GM12875 (cell line): ENCODE results near the gene ARHGEF17.

Source experiments
- H3K4me3 ChIP-seq: one replicate; pipeline ENCODE4 v1.5.1; 2011; ENCODE audit warnings: low read depth, low read length, control low read depth
- TF ChIP-seq, protein P1 (sequence below): IDR thresholded peaks from 2 replicates; pipeline ENCODE4 v1.5.1; 2011; ENCODE audit warnings: low read depth, mild to moderate bottlenecking, control low read depth, inconsistent platforms, low read length, moderate library complexity, borderline replicate concordance; ENCODE audit not compliant: insufficient read depth

ARHGEF17 gene

DNA sequence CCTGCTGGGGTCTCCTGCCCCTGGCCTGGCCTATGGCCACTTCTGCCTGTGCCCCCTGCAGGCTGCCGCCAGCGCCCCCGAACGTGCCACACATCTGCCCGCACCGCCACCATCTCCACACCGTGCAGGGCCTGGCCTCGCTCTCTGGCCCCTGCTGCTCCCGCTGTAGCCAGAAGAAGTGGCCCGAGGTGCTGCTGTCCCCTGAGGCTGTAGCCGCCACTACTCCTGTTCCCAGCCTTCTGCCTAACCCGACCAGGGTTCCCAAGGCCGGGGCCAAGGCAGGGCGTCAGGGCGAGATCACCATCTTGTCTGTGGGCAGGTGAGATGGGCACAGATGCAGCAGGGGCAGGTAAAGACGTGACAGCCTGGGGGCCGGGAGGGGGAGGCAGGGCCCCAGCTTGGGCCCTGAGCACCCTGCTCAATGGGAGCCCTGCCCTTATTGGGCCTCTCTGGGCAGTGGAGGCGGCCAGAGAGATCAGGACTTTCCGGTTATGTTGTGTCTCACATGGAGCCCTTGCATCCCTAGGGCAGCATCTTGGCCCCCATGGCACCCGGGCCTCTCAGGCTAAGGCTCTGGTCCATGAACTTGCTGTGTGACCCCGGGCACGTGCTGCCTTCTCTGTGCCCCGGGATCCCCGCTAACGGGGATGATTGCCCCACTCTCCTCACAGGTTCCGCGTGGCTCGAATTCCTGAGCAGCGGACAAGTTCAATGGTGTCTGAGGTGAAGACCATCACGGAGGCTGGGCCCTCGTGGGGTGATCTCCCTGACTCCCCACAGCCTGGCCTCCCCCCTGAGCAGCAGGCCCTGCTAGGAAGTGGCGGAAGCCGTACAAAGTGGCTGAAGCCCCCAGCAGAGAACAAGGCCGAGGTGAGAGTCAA lies 86.6 kb downstream of the ARHGEF17 start:
- TF ChIP-seq, protein P1, sequence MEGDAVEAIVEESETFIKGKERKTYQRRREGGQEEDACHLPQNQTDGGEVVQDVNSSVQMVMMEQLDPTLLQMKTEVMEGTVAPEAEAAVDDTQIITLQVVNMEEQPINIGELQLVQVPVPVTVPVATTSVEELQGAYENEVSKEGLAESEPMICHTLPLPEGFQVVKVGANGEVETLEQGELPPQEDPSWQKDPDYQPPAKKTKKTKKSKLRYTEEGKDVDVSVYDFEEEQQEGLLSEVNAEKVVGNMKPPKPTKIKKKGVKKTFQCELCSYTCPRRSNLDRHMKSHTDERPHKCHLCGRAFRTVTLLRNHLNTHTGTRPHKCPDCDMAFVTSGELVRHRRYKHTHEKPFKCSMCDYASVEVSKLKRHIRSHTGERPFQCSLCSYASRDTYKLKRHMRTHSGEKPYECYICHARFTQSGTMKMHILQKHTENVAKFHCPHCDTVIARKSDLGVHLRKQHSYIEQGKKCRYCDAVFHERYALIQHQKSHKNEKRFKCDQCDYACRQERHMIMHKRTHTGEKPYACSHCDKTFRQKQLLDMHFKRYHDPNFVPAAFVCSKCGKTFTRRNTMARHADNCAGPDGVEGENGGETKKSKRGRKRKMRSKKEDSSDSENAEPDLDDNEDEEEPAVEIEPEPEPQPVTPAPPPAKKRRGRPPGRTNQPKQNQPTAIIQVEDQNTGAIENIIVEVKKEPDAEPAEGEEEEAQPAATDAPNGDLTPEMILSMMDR: no peak
- no peak overlapping the region for H3K4me3 ChIP-seq

DNA sequence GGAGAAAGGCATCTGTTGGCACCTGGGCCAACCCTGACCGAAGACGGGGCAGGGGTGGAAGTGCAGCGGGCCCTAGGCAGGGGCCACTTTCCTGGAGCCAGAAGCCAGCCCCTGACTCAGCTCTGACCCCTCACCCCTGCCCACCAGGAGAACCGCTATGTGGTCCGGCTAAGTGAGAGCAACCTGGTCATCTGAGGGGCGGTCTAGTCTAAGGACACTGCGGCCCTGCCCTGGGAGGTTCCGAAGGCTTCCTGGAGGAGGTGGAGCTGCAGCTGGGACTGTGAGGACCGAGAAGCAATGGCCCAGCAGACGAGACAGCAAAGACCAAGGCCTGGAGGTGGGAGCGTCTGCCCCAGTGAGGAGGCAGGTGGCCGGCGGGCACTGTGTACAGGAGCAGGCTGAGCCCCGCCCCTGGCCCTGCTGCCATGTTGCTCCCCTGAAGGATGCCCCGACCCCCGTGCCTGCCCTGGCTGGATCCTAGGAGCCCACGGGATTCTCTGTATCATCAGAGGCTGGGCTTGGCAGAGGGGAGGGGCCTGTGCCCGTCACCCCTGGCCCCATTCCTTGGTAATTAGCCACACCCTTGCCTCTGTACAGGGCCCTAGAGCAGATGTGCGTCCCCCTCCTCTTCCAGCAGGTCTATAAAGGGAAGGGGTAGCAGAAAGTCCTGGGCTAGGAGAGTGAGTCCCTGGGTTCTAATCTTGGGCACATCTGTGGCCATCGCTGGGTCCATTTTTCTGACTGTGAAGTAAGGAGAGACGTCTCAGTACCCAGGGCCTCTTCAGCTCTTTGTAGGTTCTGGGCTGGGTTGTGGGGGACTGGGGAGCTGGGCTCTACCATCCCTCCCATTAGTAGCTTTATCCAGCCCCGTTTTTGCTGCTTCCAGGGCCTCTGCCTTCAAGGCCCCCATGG lies 87.5 kb downstream of the ARHGEF17 start:
- H3K4me3 ChIP-seq: no peak overlapping the region
- TF ChIP-seq, protein P1: no peak

DNA sequence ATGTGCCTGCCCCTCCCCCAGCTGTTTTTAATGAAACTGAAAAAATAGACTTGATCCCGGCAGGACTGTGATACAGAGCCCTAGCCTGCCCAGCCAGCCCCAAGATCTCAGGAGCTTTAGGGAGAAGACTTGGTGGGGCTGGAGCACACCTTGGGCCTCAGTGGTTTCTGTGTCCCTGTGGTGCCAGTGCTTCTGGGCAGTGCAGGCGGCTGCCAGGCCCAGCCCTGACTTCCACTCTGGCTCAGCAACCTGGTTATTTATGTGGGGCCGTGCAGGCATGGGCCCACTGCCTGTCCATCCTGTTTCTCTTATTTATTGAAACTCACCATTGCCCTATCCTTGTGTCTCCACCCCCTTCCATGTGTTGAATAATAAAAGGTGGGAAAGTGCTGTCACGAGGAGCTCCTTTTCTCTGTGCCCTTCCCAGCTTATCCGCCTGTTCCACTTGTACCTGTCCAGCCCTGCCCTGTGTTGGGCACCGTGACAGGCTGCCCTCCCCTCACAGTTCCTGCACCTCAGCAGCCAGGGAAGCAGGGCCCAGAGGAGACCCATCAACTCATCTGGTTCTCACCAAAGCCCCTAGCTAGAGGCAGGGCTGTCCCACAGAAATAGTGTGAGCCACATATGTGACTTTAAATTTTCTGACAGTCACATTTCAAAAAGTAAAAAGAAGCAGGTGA lies 88.3 kb downstream of the ARHGEF17 start:
- TF ChIP-seq, protein P1: no peak
- no peak overlapping the region for H3K4me3 ChIP-seq

DNA sequence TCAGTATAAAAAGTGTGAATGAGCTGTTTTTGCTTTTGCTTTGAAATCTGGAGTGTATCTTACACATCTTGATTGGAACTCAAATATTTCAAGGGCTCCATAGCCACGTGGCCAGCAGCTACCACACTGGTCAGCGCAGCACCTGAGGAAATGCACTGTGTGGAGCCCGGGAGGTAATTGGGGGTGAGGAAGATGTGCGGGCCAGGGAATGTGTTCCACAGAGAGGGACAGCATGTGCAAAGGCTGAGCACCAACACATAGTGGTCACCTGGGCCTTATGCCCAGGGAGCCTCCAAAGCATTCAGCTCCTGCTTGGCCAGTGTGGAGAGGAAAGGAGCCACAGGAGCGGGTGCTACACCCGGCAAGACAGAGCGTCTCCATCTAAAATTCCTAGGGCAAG lies 88.9 kb downstream of the ARHGEF17 start:
- TF ChIP-seq, protein P1: no peak
- H3K4me3 ChIP-seq: no peak overlapping the region

DNA sequence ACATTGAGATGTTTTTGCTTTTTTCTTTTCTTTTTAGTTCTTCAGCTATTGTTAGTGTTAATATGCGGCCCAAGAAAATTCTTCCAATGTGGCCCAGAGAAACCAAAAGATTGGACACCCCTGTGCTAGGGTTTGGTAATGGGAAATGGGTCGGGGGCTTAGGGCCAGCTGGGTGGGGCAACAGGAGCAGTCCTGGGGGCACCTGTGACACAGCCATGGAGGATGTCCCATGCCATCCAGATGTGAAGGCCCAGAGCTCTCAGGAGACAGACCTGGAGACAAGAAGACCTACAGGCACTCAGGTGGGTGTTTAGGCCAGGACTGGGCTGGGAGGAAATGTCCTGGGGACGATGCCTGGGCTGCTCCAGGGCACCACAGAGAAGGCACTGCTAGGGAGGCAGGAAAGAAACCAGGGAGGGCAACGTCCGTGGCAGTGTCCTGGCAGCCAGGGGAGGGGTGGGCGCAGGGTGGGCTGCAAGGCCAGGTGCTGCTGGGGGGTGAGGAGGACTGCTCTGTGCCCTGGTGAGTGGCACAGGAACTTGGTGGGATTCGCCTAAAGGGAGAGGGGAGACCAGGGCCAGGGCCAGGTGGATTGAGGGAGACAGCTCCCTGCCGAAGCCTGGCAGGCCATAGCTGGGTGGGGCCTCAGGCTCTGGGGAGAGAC lies 89.5 kb downstream of the ARHGEF17 start:
- TF ChIP-seq, protein P1: no peak
- no peak overlapping the region for H3K4me3 ChIP-seq

DNA sequence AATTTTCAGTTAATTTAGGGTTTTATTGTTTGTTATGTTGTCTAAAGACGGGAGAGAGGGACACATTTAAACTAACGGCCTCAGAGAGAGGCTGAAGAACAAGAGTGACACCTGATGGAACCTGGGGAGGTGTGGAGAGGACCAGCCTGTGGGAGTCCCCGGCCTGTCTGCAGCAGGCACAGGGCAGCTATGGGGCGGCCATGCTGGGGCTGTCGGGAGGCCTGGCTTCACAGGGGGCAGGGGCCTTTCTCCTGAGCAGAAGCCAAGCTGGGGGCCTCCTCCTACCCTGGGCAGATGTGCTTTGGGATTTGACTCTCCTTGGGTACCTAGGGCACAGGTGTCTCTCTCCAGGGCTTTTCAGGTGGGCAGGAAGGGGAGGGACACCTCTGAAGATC lies 90.1 kb downstream of the ARHGEF17 start:
- TF ChIP-seq, protein P1: no peak

More for the DNA sequence above, 90.1 kb downstream of the ARHGEF17 start:
- no peak overlapping the region for H3K4me3 ChIP-seq
